Neural crest cell (in vitro differentiated cells): ENCODE results near the gene HGS. TPM values are rescaled to one million over a fixed set of nuclear protein-coding genes. Genes with fewer than 3 reads are reported as not detected.

Source experiments
- DNase-seq: peaks from one replicate; pipeline ENCODE4 v3.0.0; 2021; ENCODE audit warnings: low read depth, mixed read lengths, low spot score
- H3K27ac Mint-ChIP-seq: one replicate; pipeline ENCODE4 v1.8.0; 2021; ENCODE audit warnings: mild to moderate bottlenecking, mixed read lengths; ENCODE audit not compliant: unreplicated experiment
- H3K27me3 Mint-ChIP-seq: 2 replicates; pipeline ENCODE4 v1.8.0; 2021; ENCODE audit warnings: low read depth, mild to moderate bottlenecking, mixed read lengths
- H3K36me3 Mint-ChIP-seq: 2 replicates; pipeline ENCODE4 v1.8.0; 2021; ENCODE audit warnings: low read depth, mild to moderate bottlenecking, mixed read lengths
- H3K4me1 Mint-ChIP-seq: 2 replicates; pipeline ENCODE4 v1.8.0; 2021; ENCODE audit warnings: mixed read lengths
- H3K4me3 Mint-ChIP-seq: one replicate; pipeline ENCODE4 v1.8.0; 2021; ENCODE audit warnings: mild to moderate bottlenecking, mixed read lengths
- H3K9me3 Mint-ChIP-seq: 2 replicates; pipeline ENCODE4 v1.8.0; 2021; ENCODE audit warnings: mixed read lengths
- total RNA-seq: library from RNA; stranded (reverse); gene quantifications from 2 replicates; pipeline ENCODE4 v1.2.1, GENCODE V29; 2021
- TF ChIP-seq, protein P1 (sequence below): fragments of 200-600 bp; sonication (generic); conservative IDR thresholded peaks from 2 replicates; pipeline ENCODE4 v1.5.0; 2021; ENCODE audit warnings: antibody characterized with exemption, mild to moderate bottlenecking

Gene HGS
- total RNA-seq, 1 donor from 2014 or later: 103 TPM

DNA sequence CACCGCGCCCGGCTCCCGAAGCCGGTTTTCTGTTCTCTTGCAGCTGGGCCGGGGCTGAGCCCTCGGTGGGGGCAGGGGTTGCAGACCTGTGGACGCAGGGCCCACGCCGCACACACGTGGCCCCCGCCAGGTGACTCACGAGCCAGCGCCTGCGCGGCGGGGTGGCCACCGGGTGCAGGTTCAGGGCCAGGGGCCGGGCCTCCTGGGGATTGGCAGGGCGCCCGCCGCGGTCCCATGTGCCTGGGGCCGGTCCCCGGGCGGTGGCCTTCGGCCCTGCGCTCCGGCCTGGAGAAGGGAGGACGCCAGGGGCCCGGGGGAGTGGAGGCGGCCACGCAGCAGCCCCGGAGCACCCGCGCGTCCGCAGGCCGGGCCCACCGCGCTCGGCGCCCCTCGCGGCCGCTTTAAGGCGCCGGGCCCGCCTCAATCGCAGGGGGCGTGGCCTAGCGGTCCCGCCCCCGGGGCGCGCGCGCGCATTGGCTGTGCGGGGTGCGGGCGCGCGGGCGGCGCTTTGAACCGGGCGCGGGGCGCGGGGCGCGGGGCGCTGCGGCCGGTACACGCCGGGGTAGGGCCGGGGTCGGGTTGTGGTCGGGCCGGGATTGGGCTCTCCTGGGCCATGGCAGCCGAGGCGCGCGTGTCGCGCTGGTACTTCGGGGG lies 28.1 kb downstream of the HGS start, which contains the start of gene SLC25A10:
Gene SLC25A10, plus strand, starts transcription at position 471 of the 654 bp plus-strand sequence. Its CDS starts 143 bp downstream, at position 614.
- peak within 1 kb of the TSS; percentile 93 for H3K27ac Mint-ChIP-seq
- H3K36me3 Mint-ChIP-seq: peaks cover 9% of the 10 kb centered on the region
- DNase-seq: peak; percentile 63
- peaks cover 19% of the 10 kb centered on the region for H3K4me1 Mint-ChIP-seq
- peak within 1 kb of the TSS; percentile 97 for H3K4me3 Mint-ChIP-seq
- H3K9me3 Mint-ChIP-seq: no peaks in the 10 kb centered on the region
- H3K27me3 Mint-ChIP-seq: peaks cover 31% of the 10 kb centered on the region
- TF ChIP-seq, protein P1, sequence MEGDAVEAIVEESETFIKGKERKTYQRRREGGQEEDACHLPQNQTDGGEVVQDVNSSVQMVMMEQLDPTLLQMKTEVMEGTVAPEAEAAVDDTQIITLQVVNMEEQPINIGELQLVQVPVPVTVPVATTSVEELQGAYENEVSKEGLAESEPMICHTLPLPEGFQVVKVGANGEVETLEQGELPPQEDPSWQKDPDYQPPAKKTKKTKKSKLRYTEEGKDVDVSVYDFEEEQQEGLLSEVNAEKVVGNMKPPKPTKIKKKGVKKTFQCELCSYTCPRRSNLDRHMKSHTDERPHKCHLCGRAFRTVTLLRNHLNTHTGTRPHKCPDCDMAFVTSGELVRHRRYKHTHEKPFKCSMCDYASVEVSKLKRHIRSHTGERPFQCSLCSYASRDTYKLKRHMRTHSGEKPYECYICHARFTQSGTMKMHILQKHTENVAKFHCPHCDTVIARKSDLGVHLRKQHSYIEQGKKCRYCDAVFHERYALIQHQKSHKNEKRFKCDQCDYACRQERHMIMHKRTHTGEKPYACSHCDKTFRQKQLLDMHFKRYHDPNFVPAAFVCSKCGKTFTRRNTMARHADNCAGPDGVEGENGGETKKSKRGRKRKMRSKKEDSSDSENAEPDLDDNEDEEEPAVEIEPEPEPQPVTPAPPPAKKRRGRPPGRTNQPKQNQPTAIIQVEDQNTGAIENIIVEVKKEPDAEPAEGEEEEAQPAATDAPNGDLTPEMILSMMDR: no peak

DNA sequence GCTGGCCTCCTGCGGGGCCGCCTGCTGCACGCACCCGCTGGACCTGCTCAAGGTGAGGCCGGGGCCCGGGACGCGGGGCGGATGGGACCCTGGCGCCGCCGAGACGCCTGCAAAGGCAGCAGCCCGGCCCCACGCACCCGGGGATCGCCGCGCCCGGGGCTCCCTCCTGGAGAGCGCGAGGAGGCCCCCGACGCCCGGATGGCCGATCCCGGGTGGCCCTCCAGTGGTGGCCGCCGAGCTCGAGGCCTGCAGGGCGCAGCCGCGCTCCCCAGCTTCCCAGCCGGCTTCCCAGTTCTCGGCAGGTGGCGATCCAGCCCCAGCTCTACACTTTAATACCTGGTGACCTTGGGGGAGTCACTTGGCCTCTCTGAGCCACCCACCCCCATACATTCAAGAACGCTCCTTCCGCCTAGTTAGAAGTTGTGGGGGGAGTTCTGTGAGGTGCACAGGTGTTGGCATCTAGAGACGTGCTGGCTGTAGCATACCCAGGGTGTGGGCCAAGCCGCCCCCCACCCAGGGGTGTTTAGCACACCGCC lies 28.7 kb downstream of the HGS start:
- H3K4me3 Mint-ChIP-seq: peak overlapping the region; percentile 97

DNA sequence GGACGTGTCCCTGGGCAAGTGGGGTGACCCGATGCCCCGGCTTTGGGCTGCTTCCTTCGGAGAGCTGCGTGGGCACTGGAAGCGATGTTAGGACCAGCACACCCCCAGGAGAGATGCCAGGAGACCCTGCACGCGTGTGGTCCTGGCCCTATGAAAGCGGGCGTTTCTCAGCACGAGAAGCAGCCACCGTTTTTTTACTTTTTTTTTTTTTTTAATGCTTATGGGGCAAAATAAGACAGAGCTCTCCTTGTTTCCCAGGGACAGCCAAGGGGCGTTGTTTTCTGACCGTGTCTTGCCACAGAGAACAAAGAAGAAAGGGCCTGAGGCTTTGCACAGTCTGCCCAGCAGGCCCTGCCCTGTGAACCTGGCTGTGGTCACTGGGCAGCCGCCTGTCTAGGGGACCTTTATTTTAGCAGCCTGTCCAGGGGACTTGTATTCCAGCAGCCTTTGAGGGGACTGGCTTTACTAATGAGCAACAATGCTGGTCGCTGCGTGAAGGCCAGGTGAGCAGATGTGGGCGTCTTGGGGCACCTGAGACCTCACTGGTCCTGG lies 29.3 kb downstream of the HGS start:
- Mint-ChIP-seq H3K9me3 (no peaks in the 10 kb centered on the region), H3K4me3 (peak overlapping the region; percentile 97), H3K4me1 (peaks cover 19% of the 10 kb centered on the region), H3K36me3 (peaks cover 9% of the 10 kb centered on the region), H3K27ac (peak overlapping the region; percentile 93), H3K27me3 (peaks cover 31% of the 10 kb centered on the region)
- TF ChIP-seq, protein P1: no peak
- DNase-seq: peak; percentile 40

More for the DNA sequence above, 28.7 kb downstream of the HGS start:
- peak; percentile 44 for DNase-seq
- peaks cover 31% of the 10 kb centered on the region for H3K27me3 Mint-ChIP-seq
- H3K9me3 Mint-ChIP-seq: no peaks in the 10 kb centered on the region
- peaks cover 19% of the 10 kb centered on the region for H3K4me1 Mint-ChIP-seq
- H3K36me3 Mint-ChIP-seq: peaks cover 9% of the 10 kb centered on the region
- peak overlapping the region; percentile 93 for H3K27ac Mint-ChIP-seq
- TF ChIP-seq, protein P1: peak; percentile 22

DNA sequence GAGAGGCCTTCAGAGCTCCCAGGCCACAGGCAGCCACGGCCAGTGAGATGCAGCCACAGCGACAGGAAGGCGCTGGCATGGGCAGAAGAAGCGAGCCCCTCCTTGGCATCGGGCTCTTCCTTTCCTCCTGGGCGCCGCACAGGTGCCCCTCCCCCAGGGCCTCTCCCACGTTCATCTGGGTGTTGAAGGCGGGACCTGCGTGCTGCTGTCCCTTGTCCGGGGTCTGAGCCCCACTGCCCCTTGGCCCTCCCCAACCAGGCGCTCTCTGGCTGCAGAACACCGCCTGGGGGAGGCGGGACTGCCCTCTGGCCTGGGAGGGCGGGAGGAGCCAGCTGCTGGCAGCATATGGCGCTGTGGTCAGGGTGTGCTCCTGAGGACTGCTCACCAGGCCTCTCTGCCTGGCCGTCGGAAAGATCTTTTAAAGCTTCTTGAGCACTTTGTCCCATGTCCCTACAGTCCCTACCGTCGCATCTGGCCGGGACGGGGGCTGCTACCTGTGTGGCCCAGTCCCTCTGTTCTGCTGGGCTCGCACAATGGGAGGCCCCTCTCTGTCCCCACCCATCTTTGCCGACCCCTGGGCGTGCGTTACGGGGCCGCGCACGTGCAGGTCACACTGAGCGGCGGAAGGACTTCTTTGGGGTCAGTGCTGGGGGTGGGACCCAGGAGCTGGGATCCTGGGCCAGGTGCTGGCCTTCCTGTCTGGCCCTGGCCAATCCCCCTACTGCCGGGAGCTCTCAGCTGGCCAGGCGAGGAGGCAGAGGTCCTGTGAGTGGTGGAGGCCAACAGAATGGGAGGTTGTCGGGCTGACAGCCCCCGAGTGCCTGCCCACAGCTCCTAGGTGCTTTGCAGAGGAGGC lies 30.0 kb downstream of the HGS start:
- peak; percentile 38 for DNase-seq
- H3K36me3 Mint-ChIP-seq: peaks cover 9% of the 10 kb centered on the region

More for the DNA sequence above, 30.0 kb downstream of the HGS start:
- Mint-ChIP-seq H3K4me3 (peak overlapping the region; percentile 97), H3K27me3 (peaks cover 31% of the 10 kb centered on the region), H3K27ac (peak overlapping the region; percentile 93), H3K4me1 (peaks cover 19% of the 10 kb centered on the region), H3K9me3 (no peaks in the 10 kb centered on the region)
- TF ChIP-seq, protein P1: no peak
